IMR-90 (cell line): ENCODE data around the gene PPP3CA. TPM values are rescaled to one million over a fixed set of nuclear protein-coding genes. Genes with fewer than 3 reads are reported as not detected.

Experiments used
- ATAC-seq: fragments of 200-7000 bp; cut with Tn5 transposase; 2 replicates; pipeline ENCODE4 v1.9.1; 2020; ENCODE audit warnings: low read depth, mild to moderate bottlenecking, moderate library complexity
- BruUV-seq: library from RNA; stranded (reverse); fragments of 400-500 nt; replicated peaks from 2 replicates; lab custom pipeline; 2021; lab: Mats Ljungman, UMichigan
- CTCF ChIA-PET: fragments of 300-600 bp; formaldehyde crosslinking; extraction: SDS; loops from one replicate; lab custom pipeline; 2021; ENCODE audit warnings: antibody characterized with exemption; lab: Yijun Ruan, JAX
- POLR2A ChIA-PET: fragments of 300-600 bp; sonication (Branson Sonifier 250); formaldehyde crosslinking; loops from one replicate; lab custom pipeline; 2022; ENCODE audit warnings: antibody characterized with exemption; ENCODE audit not compliant: unreplicated experiment; lab: Charles Lee
- DNase-seq: peaks from one replicate; pipeline ENCODE4 v3.0.0; 2013
- H2AFZ ChIP-seq: replicated peaks from 2 replicates; pipeline ENCODE3; 2013; ENCODE audit warnings: low read length, mild to moderate bottlenecking; ENCODE audit not compliant: poor library complexity
- H2AK5ac ChIP-seq: 2 replicates; pipeline ENCODE4 v1.6.1; 2013; ENCODE audit warnings: low read depth, low read length, inconsistent platforms
- H2AK9ac ChIP-seq: replicated peaks from 2 replicates; pipeline ENCODE3; 2013; ENCODE audit warnings: mild to moderate bottlenecking, low read depth, low read length, moderate library complexity; ENCODE audit not compliant: poor library complexity
- H2BK120ac ChIP-seq: 2 replicates; pipeline ENCODE4 v1.6.1; 2013; ENCODE audit warnings: low read depth, low read length, inconsistent platforms
- H2BK15ac ChIP-seq: 3 replicates; pipeline ENCODE4 v1.6.1; 2013; ENCODE audit warnings: low read depth, low read length, inconsistent platforms
- H2BK20ac ChIP-seq: 2 replicates; pipeline ENCODE4 v1.6.1; 2013; ENCODE audit warnings: low read depth, mild to moderate bottlenecking, inconsistent platforms, low read length, moderate library complexity
- H2BK5ac ChIP-seq: 2 replicates; pipeline ENCODE4 v1.6.1; 2013; ENCODE audit warnings: mild to moderate bottlenecking, low read depth, low read length, inconsistent platforms; ENCODE audit not compliant: poor library complexity, severe bottlenecking
- H3K14ac ChIP-seq: replicated peaks from 2 replicates; pipeline ENCODE4 v1.6.1; 2013; ENCODE audit warnings: low read depth, low read length, inconsistent platforms
- H3K18ac ChIP-seq: 2 replicates; pipeline ENCODE4 v1.6.1; 2013; ENCODE audit warnings: low read depth, low read length, control low read depth
- H3K23ac ChIP-seq: 2 replicates; pipeline ENCODE4 v1.6.1; 2013; ENCODE audit warnings: low read depth, low read length, inconsistent platforms
- H3K27ac ChIP-seq: 2 replicates; pipeline ENCODE4 v1.5.1; 2013; ENCODE audit warnings: mild to moderate bottlenecking, control low read depth, low read length; ENCODE audit not compliant: insufficient read depth
- H3K27me3 ChIP-seq: 2 replicates; pipeline ENCODE4 v1.6.1; 2013; ENCODE audit warnings: low read length; ENCODE audit not compliant: control insufficient read depth, insufficient read depth
- H3K36me3 ChIP-seq: 2 replicates; pipeline ENCODE4 v1.6.1; 2013; ENCODE audit warnings: low read length, mixed read lengths; ENCODE audit not compliant: control insufficient read depth, insufficient read depth
- H3K4ac ChIP-seq: 2 replicates; pipeline ENCODE4 v1.6.1; 2013; ENCODE audit warnings: low read depth, low read length, inconsistent platforms
- H3K4me1 ChIP-seq: 2 replicates; pipeline ENCODE4 v1.6.1; 2013; ENCODE audit warnings: low read length, mixed read lengths; ENCODE audit not compliant: control insufficient read depth, insufficient read depth
- H3K4me2 ChIP-seq: 2 replicates; pipeline ENCODE4 v1.6.1; 2013; ENCODE audit warnings: low read depth, mild to moderate bottlenecking, control low read depth, low read length, moderate library complexity
- H3K4me3 ChIP-seq: 2 replicates; pipeline ENCODE4 v1.5.1; 2013; ENCODE audit warnings: low read depth, mild to moderate bottlenecking, control low read depth, low read length, moderate library complexity; ENCODE audit not compliant: insufficient read depth
- H3K56ac ChIP-seq: 2 replicates; pipeline ENCODE4 v1.6.1; 2013; ENCODE audit warnings: low read length, inconsistent platforms; ENCODE audit not compliant: insufficient read depth; ENCODE audit errors: extremely low read depth
- H3K79me1 ChIP-seq, 2 experiments: 2 replicates each; pipeline ENCODE4 v1.6.1; 2013; ENCODE audit warnings: low read length in 2 of 2, inconsistent platforms in 1 of 2, low read depth in 1 of 2
- H3K9ac ChIP-seq: 2 replicates; pipeline ENCODE4 v1.6.1; 2013; ENCODE audit warnings: low read depth, low read length, control low read depth
- H3K9me1 ChIP-seq: 2 replicates; pipeline ENCODE4 v1.6.1; 2013; ENCODE audit warnings: low read length, inconsistent platforms; ENCODE audit not compliant: insufficient read depth
- H3K9me3 ChIP-seq: 2 replicates; pipeline ENCODE4 v1.6.1; 2013; ENCODE audit warnings: low read length; ENCODE audit not compliant: control insufficient read depth, insufficient read depth
- H4K20me1 ChIP-seq: 2 replicates; pipeline ENCODE4 v1.6.1; 2013; ENCODE audit warnings: low read length, inconsistent platforms; ENCODE audit not compliant: insufficient read depth
- H4K5ac ChIP-seq: 2 replicates; pipeline ENCODE4 v1.6.1; 2013; ENCODE audit warnings: mild to moderate bottlenecking, low read depth, low read length, control low read depth
- H4K8ac ChIP-seq, 2 experiments: 2 replicates each; pipeline ENCODE4 v1.6.1; 2013; ENCODE audit warnings: low read depth in 2 of 2, low read length in 2 of 2, control low read depth in 1 of 2, inconsistent platforms in 1 of 2
- H4K91ac ChIP-seq: 2 replicates; pipeline ENCODE4 v1.6.1; 2013; ENCODE audit warnings: low read depth, low read length, inconsistent platforms; ENCODE audit not compliant: insufficient read depth
- BHLHE40 ChIP-seq: fragments of 150-350 bp; IDR thresholded peaks from 2 replicates; pipeline ENCODE4 v1.6.1; 2016; ENCODE audit warnings: mild to moderate bottlenecking, low read depth, low read length
- CEBPB ChIP-seq: IDR thresholded peaks from 2 replicates; pipeline ENCODE4 v1.6.1; 2012; ENCODE audit warnings: low read depth, low read length, improper control_type of control experiment
- NFE2L2 ChIP-seq: fragments of 150-350 bp; IDR thresholded peaks from 2 replicates; pipeline ENCODE4 v1.6.1; 2016; ENCODE audit warnings: low read depth, mild to moderate bottlenecking, low read length
- SMC3 ChIP-seq: fragments of 150-350 bp; IDR thresholded peaks from 2 replicates; pipeline ENCODE4 v1.6.1; 2016; ENCODE audit warnings: low read depth, mild to moderate bottlenecking, antibody characterized with exemption, low read length, moderate library complexity
- WGBS, 2 experiments: methylation state at CpG; one replicate each; pipeline versions ENCODE4 v1.1.5 to v1.1.7; 2013; ENCODE audit warnings: missing lambda C conversion rate in 2 of 2; ENCODE audit not compliant: insufficient read length in 1 of 2; ENCODE audit errors: extremely low coverage in 2 of 2; 5-methylcytosine and 5-hydroxymethylcytosine counted together
- dilution Hi-C: fragments of 300-500 bp; cut with HindIII; formaldehyde crosslinking; loops from one replicate; pipeline ENCODE4 v1.14.3; 2018; ENCODE audit warnings: low sequenced_read_pairs; ENCODE audit not compliant: unreplicated experiment
- in situ Hi-C: fragments of 300-500 bp; cut with MboI; formaldehyde crosslinking; loops from 3 replicates; pipeline ENCODE4 v1.14.3; 2019; ENCODE audit warnings: low sequenced_read_pairs, inconsistent platforms, mixed read lengths
- intact Hi-C: fragments of 100-400 bp; cut with micrococcal nuclease; formaldehyde crosslinking; loops from 2 replicates; pipeline ENCODE4 v1.10.0; 2022
- polyA plus RNA-seq, 3 experiments: library from polyadenylated mRNA; depleted of rRNA; stranded (reverse); fragments of >200 nt; gene quantifications; 2 replicates each; pipeline ENCODE4 v1.2.3, GENCODE V29; 2012; ENCODE audit warnings: low replicate concordance in 1 of 3
- total RNA-seq: library from RNA; depleted of rRNA; stranded (reverse); fragments of >200 nt; gene quantifications from 2 replicates; pipeline ENCODE4 v1.2.3, GENCODE V29; 2012

PPP3CA gene
- total and polyA plus RNA-seq, 2 of the 4 experiments (the other 2 are of a cell fraction), result 14.5 to 48.6 TPM

DNA sequence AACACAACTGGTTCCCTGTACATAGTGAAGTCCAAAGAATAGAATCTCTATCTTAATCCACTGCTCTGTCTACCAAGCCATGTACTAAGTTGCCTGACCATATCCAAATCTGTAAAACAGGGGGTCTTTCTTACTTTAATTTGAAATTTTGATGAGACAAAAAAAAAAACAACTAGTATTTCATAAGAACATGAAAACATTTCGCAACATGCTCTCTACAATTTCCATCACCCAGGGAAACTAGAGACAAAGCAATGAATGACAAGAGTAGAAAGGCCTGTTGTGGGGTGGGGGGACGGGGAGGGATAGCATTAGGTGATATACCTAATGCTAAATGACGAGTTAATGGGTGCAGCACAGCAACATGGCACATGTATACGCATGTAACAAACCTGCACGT is 279.9 kb downstream of the PPP3CA start:
- intact Hi-C loops, result no loop called here
- H3K4me1 ChIP-seq, result peaks cover 3% of the 10 kb centered on the region; the same call in 1 of the 2 replicates
- in situ Hi-C loops, result no loop called here
- H2AK5ac ChIP-seq, result no peak overlapping the region
- no peak overlapping the region for H4K5ac ChIP-seq
- no peaks in the 10 kb centered on the region for H3K79me1 ChIP-seq
- no peaks in the 10 kb centered on the region for H3K27me3 ChIP-seq
- H3K14ac ChIP-seq, result no peak overlapping the region
- no peaks in the 10 kb centered on the region for H4K20me1 ChIP-seq
- H3K56ac ChIP-seq, result no peak overlapping the region
- no peak overlapping the region for H2BK120ac ChIP-seq
- ChIA-PET CTCF (no interaction called here), POLR2A (no interaction called here)
- H2BK15ac ChIP-seq, result no peak overlapping the region
- H3K18ac ChIP-seq, result no peak overlapping the region
- DNase-seq (no peak), ATAC-seq (no peak)
- no CpG with 5 or more reads among the region's 5 CpGs for WGBS, 2 experiments
- H4K8ac ChIP-seq, result no peak overlapping the region
- no peak overlapping the region for H2AFZ ChIP-seq
- no peak overlapping the region for H2BK5ac ChIP-seq
- no peak overlapping the region for H3K27ac ChIP-seq
- H3K23ac ChIP-seq, result no peak overlapping the region
- dilution Hi-C loops, result no loop called here
- no peak overlapping the region for H2AK9ac ChIP-seq
- no peaks in the 10 kb centered on the region for H3K9me3 ChIP-seq
- H3K36me3 ChIP-seq, result peaks cover 2% of the 10 kb centered on the region; the same call in 1 of the 2 replicates
- no peak overlapping the region for H4K91ac ChIP-seq
- H3K9me1 ChIP-seq, result no peaks in the 10 kb centered on the region
- H3K9ac ChIP-seq, result no peak overlapping the region
- no peak overlapping the region for H3K4me2 ChIP-seq
- H2BK20ac ChIP-seq, result no peak overlapping the region
- TF ChIP-seq BHLHE40, result no peak
- no peak for TF ChIP-seq NFE2L2
- TF ChIP-seq CEBPB, result peak; percentile 86
- no peak for TF ChIP-seq SMC3
- BruUV-seq, result no TSS peak
- no peak overlapping the region for H3K4me3 ChIP-seq
- H3K4ac ChIP-seq, result no peak overlapping the region
